ELR (cell line): ENCODE results near the gene TACC2.
"Not testable (repeated sequence)": the region's sequence is repeated elsewhere in the genome, so short reads cannot be mapped to it uniquely, and the experiment has no call there.

Experiments
- DNase-seq: peaks from one replicate; pipeline ENCODE4 v3.0.0-alpha.2; 2015; ENCODE audit warnings: low read depth

TACC2 gene

GRCh38 chr10:122057841-122058413 lies 69.0 kb downstream of the TACC2 start:
- DNase-seq = no peak

GRCh38 chr10:122060250-122060649 lies 71.3 kb downstream of the TACC2 start:
- peak; percentile 31 for DNase-seq

- DNase-seq = peak; percentile 90
These were observed 74.1 kb downstream of the TACC2 start for GRCh38 chr10:122062831-122063674.

GRCh38 chr10:122066337-122066939 lies 77.5 kb downstream of the TACC2 start:
- not testable (repeated sequence) for DNase-seq

- DNase-seq = no peak
These were observed 79.9 kb downstream of the TACC2 start for GRCh38 chr10:122068844-122069243.

GRCh38 chr10:122072491-122072890 lies 83.5 kb downstream of the TACC2 start:
- DNase-seq = no peak

- DNase-seq = no peak
These were observed 84.5 kb downstream of the TACC2 start for GRCh38 chr10:122073508-122073907.

GRCh38 chr10:122075171-122075570 lies 86.2 kb downstream of the TACC2 start:
- DNase-seq = no peak

- DNase-seq = not testable (repeated sequence)
These were observed 86.9 kb downstream of the TACC2 start for GRCh38 chr10:122075876-122076275.

- no peak for DNase-seq
These were observed 88.4 kb downstream of the TACC2 start for GRCh38 chr10:122077311-122077875.

- no peak for DNase-seq
These were observed 89.4 kb downstream of the TACC2 start for GRCh38 chr10:122078326-122078725.

- no peak for DNase-seq
These were observed 90.2 kb downstream of the TACC2 start for GRCh38 chr10:122078965-122079795.

GRCh38 chr10:122082616-122083477 lies 93.9 kb downstream of the TACC2 start:
- no peak for DNase-seq

GRCh38 chr10:122083478-122084025 lies 94.6 kb downstream of the TACC2 start:
- no peak for DNase-seq

GRCh38 chr10:122084286-122085041 lies 95.5 kb downstream of the TACC2 start:
- no peak for DNase-seq

GRCh38 chr10:122085423-122085911 lies 96.5 kb downstream of the TACC2 start:
- no peak for DNase-seq

GRCh38 chr10:122086416-122087240 lies 97.7 kb downstream of the TACC2 start:
- DNase-seq = no peak

GRCh38 chr10:122087436-122087835 lies 98.5 kb downstream of the TACC2 start:
- no peak for DNase-seq
